ENCODE measurements around the gene KDM2B. TPM values are rescaled to one million over a fixed set of nuclear protein-coding genes. Genes with fewer than 3 reads are reported as not detected.

The KDM2B gene
- total RNA-seq, 1 experiment from 2014 or later: 15.5 TPM

DNA sequence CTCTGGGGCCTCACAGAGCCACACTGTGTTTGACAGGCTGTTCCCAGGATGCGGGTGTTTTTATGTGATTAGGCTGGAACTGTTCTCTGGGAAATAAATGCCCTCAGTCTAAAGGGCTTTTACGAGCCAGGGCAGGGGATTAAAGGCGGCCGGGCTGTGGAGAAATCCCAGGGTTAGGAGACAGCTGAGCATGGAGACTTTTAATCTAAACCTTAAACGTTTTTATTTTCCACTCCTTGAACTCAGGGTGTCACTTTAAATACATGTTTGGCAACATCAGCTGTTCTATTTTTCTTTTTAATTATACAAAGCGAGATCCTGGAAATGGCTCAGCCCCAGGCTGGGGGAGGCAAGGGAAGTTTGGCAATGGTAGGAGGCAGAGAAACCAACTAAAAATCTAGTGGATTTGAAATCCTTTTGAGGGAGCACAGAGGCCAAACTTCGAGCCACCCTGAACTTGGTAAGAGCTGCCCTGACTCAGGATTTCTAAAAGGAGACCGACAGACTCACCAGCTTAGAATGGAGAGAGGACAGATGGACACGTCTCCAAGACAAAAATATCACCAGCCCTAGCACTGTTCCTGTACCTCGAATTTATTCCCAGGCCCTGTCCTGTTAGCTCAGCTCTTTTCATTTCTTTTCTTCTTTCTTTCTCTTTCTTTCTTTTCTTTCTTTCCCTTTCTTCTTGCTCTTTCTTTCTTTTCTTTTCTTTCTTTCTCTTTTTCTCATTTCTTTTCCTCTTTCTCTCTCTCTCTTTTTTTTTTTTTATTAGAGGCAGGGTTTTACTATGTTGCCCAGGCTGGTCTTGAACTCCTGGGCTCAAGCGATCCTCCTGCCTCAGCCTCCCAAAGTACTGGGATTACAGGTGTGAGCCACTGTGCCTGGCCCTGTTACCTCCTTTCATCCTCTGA, 29.7 kb upstream of the KDM2B start:
- Mint-ChIP-seq H3K27ac (ENCODE audit: low read depth, unreplicated experiment) (no peak overlapping the region), H3K9me3 (ENCODE audit: unreplicated experiment) (no peaks in the 10 kb centered on the region), H3K4me1 (ENCODE audit: insufficient read depth, unreplicated experiment) (no peaks in the 10 kb centered on the region), H3K36me3 (ENCODE audit: insufficient read depth, unreplicated experiment) (no peaks in the 10 kb centered on the region), H3K4me3 (ENCODE audit: unreplicated experiment) (no peak overlapping the region), H3K27me3 (ENCODE audit: insufficient read depth, unreplicated experiment) (no peaks in the 10 kb centered on the region)
- POLR2A ChIA-PET: interaction anchor here (0.6 kb wide), 1 partner anchor 235 kb away, joined by 4 read pairs; no protein-coding TSS in a partner anchor
- CTCF ChIA-PET: interaction anchor here (0.5 to 1.8 kb wide), 4 partner anchors 9 to 13 kb away, joined by 3 to 6 read pairs (median 4); no protein-coding TSS in a partner anchor
- DNase-seq (ENCODE audit: unreplicated experiment): no peak
- no peak for TF ChIP-seq CTCF (IDR thresholded peaks at IDR 0.05; ENCODE audit: unreplicated experiment)
- intact Hi-C loops (cut with micrococcal nuclease): no loop called here
- no TSS peak for BruUV-seq (replicated peaks)

DNA sequence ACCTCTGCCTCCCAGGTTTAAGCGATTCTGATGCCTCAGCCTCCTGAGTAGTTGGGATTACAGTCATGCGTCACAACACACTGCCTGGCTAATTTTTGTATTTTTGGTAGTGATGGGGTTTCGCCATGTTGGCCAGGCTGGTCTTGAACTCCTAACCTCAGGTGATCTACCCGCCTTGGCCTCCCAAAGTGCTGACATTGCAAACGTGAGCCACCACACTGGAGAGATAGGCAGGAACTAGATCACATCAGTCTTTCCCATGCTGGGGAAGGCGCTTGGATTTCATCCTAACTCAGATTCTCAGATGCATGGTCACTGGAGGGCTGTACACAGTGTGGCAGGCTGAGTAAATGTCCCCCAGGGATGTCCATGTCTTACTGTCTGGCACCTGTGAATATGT, 27.5 kb upstream of the KDM2B start:
- Mint-ChIP-seq H3K27ac (ENCODE audit: low read depth, unreplicated experiment) (no peak overlapping the region), H3K36me3 (ENCODE audit: insufficient read depth, unreplicated experiment) (no peaks in the 10 kb centered on the region), H3K4me1 (ENCODE audit: insufficient read depth, unreplicated experiment) (no peaks in the 10 kb centered on the region), H3K27me3 (ENCODE audit: insufficient read depth, unreplicated experiment) (no peaks in the 10 kb centered on the region), H3K4me3 (ENCODE audit: unreplicated experiment) (no peak overlapping the region), H3K9me3 (ENCODE audit: unreplicated experiment) (no peaks in the 10 kb centered on the region)
- DNase-seq (ENCODE audit: unreplicated experiment): no peak
- no peak for TF ChIP-seq CTCF (IDR thresholded peaks at IDR 0.05; ENCODE audit: unreplicated experiment)
- CTCF ChIA-PET: no interaction called here
- POLR2A ChIA-PET: no interaction called here
- intact Hi-C loops (cut with micrococcal nuclease): no loop called here
- BruUV-seq (replicated peaks): no TSS peak

GRCh38 chr12:121603581-121603980, 22.8 kb upstream of the KDM2B start:
- Mint-ChIP-seq H3K9me3 (ENCODE audit: unreplicated experiment) (no peaks in the 10 kb centered on the region), H3K27ac (ENCODE audit: low read depth, unreplicated experiment) (no peak overlapping the region), H3K4me3 (ENCODE audit: unreplicated experiment) (no peak overlapping the region), H3K4me1 (ENCODE audit: insufficient read depth, unreplicated experiment) (no peaks in the 10 kb centered on the region), H3K36me3 (ENCODE audit: insufficient read depth, unreplicated experiment) (no peaks in the 10 kb centered on the region), H3K27me3 (ENCODE audit: insufficient read depth, unreplicated experiment) (no peaks in the 10 kb centered on the region)
- intact Hi-C loops (cut with micrococcal nuclease): no loop called here
- ChIA-PET POLR2A (no interaction called here), CTCF (no interaction called here)
- no peak for TF ChIP-seq CTCF (IDR thresholded peaks at IDR 0.05; ENCODE audit: unreplicated experiment)
- DNase-seq (ENCODE audit: unreplicated experiment): no peak
- no TSS peak for BruUV-seq (replicated peaks)

GRCh38 chr12:121602766-121603165, 21.9 kb upstream of the KDM2B start:
- H3K4me3 Mint-ChIP-seq (ENCODE audit: unreplicated experiment): no peak overlapping the region
- no peak for DNase-seq (ENCODE audit: unreplicated experiment)
- no TSS peak for BruUV-seq (replicated peaks)
- no peaks in the 10 kb centered on the region for H3K4me1 Mint-ChIP-seq (ENCODE audit: insufficient read depth, unreplicated experiment)
- H3K9me3 Mint-ChIP-seq (ENCODE audit: unreplicated experiment): no peaks in the 10 kb centered on the region
- intact Hi-C loops (cut with micrococcal nuclease): no loop called here
- TF ChIP-seq CTCF (IDR thresholded peaks at IDR 0.05; ENCODE audit: unreplicated experiment): no peak
- POLR2A ChIA-PET: no interaction called here
- H3K36me3 Mint-ChIP-seq (ENCODE audit: insufficient read depth, unreplicated experiment): no peaks in the 10 kb centered on the region
- no peaks in the 10 kb centered on the region for H3K27me3 Mint-ChIP-seq (ENCODE audit: insufficient read depth, unreplicated experiment)
- CTCF ChIA-PET: interaction anchor here (0.5 to 1.6 kb wide), 3 partner anchors 21 to 104 kb away, joined by 3 to 6 read pairs (median 4); no protein-coding TSS in a partner anchor
- H3K27ac Mint-ChIP-seq (ENCODE audit: low read depth, unreplicated experiment): no peak overlapping the region
